Neural progenitor cell (in vitro differentiated cells): ENCODE results near the gene TMEM63B. TPM values are rescaled to one million over a fixed set of nuclear protein-coding genes. Genes with fewer than 3 reads are reported as not detected.
"Not testable (repeated sequence)": the region's sequence is repeated elsewhere in the genome, so short reads cannot be mapped to it uniquely, and the experiment has no call there.

ENCODE experiments used
- DNase-seq: peaks from one replicate; pipeline ENCODE4 v3.0.0-alpha.2; 2016; ENCODE audit warnings: low spot score
- H2AFZ ChIP-seq: fragments of 200-600 bp; sonication (generic); replicated peaks from 2 replicates; pipeline ENCODE4 v1.6.1; 2016; ENCODE audit warnings: antibody characterized with exemption
- H3F3A ChIP-seq: fragments of 200-600 bp; sonication (generic); 2 replicates; pipeline ENCODE4 v1.6.1; 2016; ENCODE audit warnings: antibody characterized with exemption, low read depth
- H3K27ac ChIP-seq: fragments of 200-600 bp; sonication (generic); 2 replicates; pipeline ENCODE4 v1.5.1; 2016; ENCODE audit warnings: mild to moderate bottlenecking
- H3K27me3 ChIP-seq: fragments of 200-600 bp; sonication (generic); 2 replicates; pipeline ENCODE4 v1.6.1; 2016; ENCODE audit warnings: mild to moderate bottlenecking, moderate library complexity
- H3K36me3 ChIP-seq: fragments of 200-600 bp; sonication (generic); 2 replicates; pipeline ENCODE4 v1.5.1; 2016
- H3K4me1 ChIP-seq: fragments of 200-600 bp; sonication (generic); 2 replicates; pipeline ENCODE4 v1.6.1; 2016; ENCODE audit warnings: mixed run types
- H3K4me2 ChIP-seq: fragments of 200-600 bp; sonication (generic); 2 replicates; pipeline ENCODE4 v1.6.1; 2016
- H3K4me3 ChIP-seq: fragments of 200-600 bp; sonication (generic); 2 replicates; pipeline ENCODE4 v1.5.1; 2016
- H3K79me2 ChIP-seq: fragments of 200-600 bp; sonication (generic); 2 replicates; pipeline ENCODE4 v1.6.1; 2016; ENCODE audit warnings: low read depth
- H3K9ac ChIP-seq: fragments of 200-600 bp; sonication (generic); 2 replicates; pipeline ENCODE4 v1.6.1; 2016
- H3K9me3 ChIP-seq: fragments of 200-600 bp; sonication (generic); 2 replicates; pipeline ENCODE4 v1.5.1; 2016; ENCODE audit warnings: low read depth
- H4K20me1 ChIP-seq: fragments of 200-600 bp; sonication (generic); 2 replicates; pipeline ENCODE4 v1.6.1; 2016; ENCODE audit warnings: low read depth
- H3K27ac Mint-ChIP-seq: 3 replicates; pipeline ENCODE4 v1.8.0; 2021; ENCODE audit warnings: mixed read lengths
- H3K27me3 Mint-ChIP-seq: 2 replicates; pipeline ENCODE4 v1.8.0; 2022; ENCODE audit warnings: low read depth, mild to moderate bottlenecking, inconsistent platforms, moderate library complexity, mixed read lengths; ENCODE audit not compliant: insufficient read depth
- H3K36me3 Mint-ChIP-seq: 3 replicates; pipeline ENCODE4 v1.8.0; 2021; ENCODE audit warnings: mixed read lengths
- H3K4me1 Mint-ChIP-seq: 3 replicates; pipeline ENCODE4 v1.8.0; 2021; ENCODE audit warnings: mixed read lengths
- H3K4me3 Mint-ChIP-seq: 3 replicates; pipeline ENCODE4 v1.8.0; 2021; ENCODE audit warnings: mild to moderate bottlenecking, moderate library complexity, mixed read lengths
- H3K9me3 Mint-ChIP-seq: 3 replicates; pipeline ENCODE4 v1.8.0; 2020; ENCODE audit warnings: mixed read lengths
- CTCF ChIP-seq: fragments of 200-600 bp; sonication (generic); IDR thresholded peaks from 2 replicates; pipeline ENCODE4 v1.5.1; 2017; ENCODE audit warnings: antibody characterized with exemption, mild to moderate bottlenecking
- EZH2 ChIP-seq: fragments of 200-600 bp; sonication (generic); IDR thresholded peaks from 2 replicates; pipeline ENCODE4 v1.6.1; 2017; ENCODE audit warnings: antibody characterized with exemption, mild to moderate bottlenecking, moderate library complexity
- EZH2phosphoT487 ChIP-seq: fragments of 200-600 bp; sonication (generic); IDR thresholded peaks from 2 replicates; pipeline ENCODE4 v1.6.1; 2017; ENCODE audit warnings: antibody characterized with exemption
- total RNA-seq: library from RNA; depleted of rRNA; stranded (reverse); fragments of >200 nt; gene quantifications from 2 replicates; pipeline ENCODE4 v1.2.3, GENCODE V29; 2015; ENCODE audit warnings: low replicate concordance

Gene TMEM63B
- total RNA-seq, 1 donor from 2014 or later: 25.4 TPM

GRCh38 chr6:44180406-44180805 lies 53.1 kb downstream of the TMEM63B start:
- Histone ChIP-seq H3K9ac (no peak overlapping the region), H3K27ac (no peak overlapping the region), H3K27me3 (no peaks in the 10 kb centered on the region), H3K9me3 (no peaks in the 10 kb centered on the region), H3F3A (peaks cover 3% of the 10 kb centered on the region), H3K4me1 (peaks cover 2% of the 10 kb centered on the region), H2AFZ (no peak overlapping the region), H3K79me2 (no peaks in the 10 kb centered on the region), H3K4me3 (no peak overlapping the region), H3K4me2 (no peak overlapping the region), H4K20me1 (no peaks in the 10 kb centered on the region), H3K36me3 (no peaks in the 10 kb centered on the region)
- no peak for DNase-seq
- no peak overlapping the region for H3K27ac Mint-ChIP-seq
- H3K4me3 Mint-ChIP-seq: no peak overlapping the region
- no peaks in the 10 kb centered on the region for H3K9me3 Mint-ChIP-seq
- peaks cover 12% of the 10 kb centered on the region for H3K4me1 Mint-ChIP-seq
- peaks cover 11% of the 10 kb centered on the region for H3K27me3 Mint-ChIP-seq
- no peak for TF ChIP-seq EZH2
- no peaks in the 10 kb centered on the region for H3K36me3 Mint-ChIP-seq

GRCh38 chr6:44180886-44181285 lies 53.5 kb downstream of the TMEM63B start:
- Histone ChIP-seq H3K27me3 (no peaks in the 10 kb centered on the region), H3K27ac (no peak overlapping the region), H3K36me3 (no peaks in the 10 kb centered on the region), H3F3A (peaks cover 4% of the 10 kb centered on the region), H4K20me1 (no peaks in the 10 kb centered on the region), H2AFZ (no peak overlapping the region), H3K4me2 (no peak overlapping the region), H3K4me1 (peaks cover 7% of the 10 kb centered on the region), H3K9me3 (no peaks in the 10 kb centered on the region), H3K9ac (no peak overlapping the region), H3K79me2 (no peaks in the 10 kb centered on the region), H3K4me3 (no peak overlapping the region)
- Mint-ChIP-seq H3K27ac (no peak overlapping the region), H3K4me1 (peaks cover 15% of the 10 kb centered on the region), H3K9me3 (no peaks in the 10 kb centered on the region), H3K36me3 (no peaks in the 10 kb centered on the region), H3K4me3 (no peak overlapping the region), H3K27me3 (peaks cover 13% of the 10 kb centered on the region)
- TF ChIP-seq CTCF (no peak), EZH2 (no peak), EZH2phosphoT487 (no peak)
- DNase-seq: no peak

GRCh38 chr6:44181784-44182183 lies 54.4 kb downstream of the TMEM63B start:
- H3K36me3 Mint-ChIP-seq: not testable (repeated sequence)

GRCh38 chr6:44182911-44183390 lies 55.6 kb downstream of the TMEM63B start:
- Histone ChIP-seq H3K9me3 (no peaks in the 10 kb centered on the region), H3K4me1 (peaks cover 21% of the 10 kb centered on the region), H3K27me3 (no peaks in the 10 kb centered on the region), H3K9ac (no peak overlapping the region), H3K27ac (no peak overlapping the region), H3K36me3 (no peaks in the 10 kb centered on the region), H4K20me1 (no peaks in the 10 kb centered on the region), H3K4me2 (no peak overlapping the region), H3F3A (peaks cover 19% of the 10 kb centered on the region), H2AFZ (no peak overlapping the region), H3K79me2 (no peaks in the 10 kb centered on the region), H3K4me3 (no peak overlapping the region)
- Mint-ChIP-seq H3K4me1 (peaks cover 21% of the 10 kb centered on the region), H3K27me3 (peaks cover 11% of the 10 kb centered on the region), H3K4me3 (no peak overlapping the region), H3K36me3 (no peaks in the 10 kb centered on the region), H3K9me3 (no peaks in the 10 kb centered on the region), H3K27ac (no peak overlapping the region)
- no peak for DNase-seq
- no peak for TF ChIP-seq EZH2phosphoT487
- no peak for TF ChIP-seq CTCF
- TF ChIP-seq EZH2: no peak

More at GRCh38 chr6:44181784-44182183, 54.4 kb downstream of the TMEM63B start:
- H4K20me1 ChIP-seq, H3K27ac ChIP-seq, H3K4me3 ChIP-seq, H3K36me3 ChIP-seq, DNase-seq, H3K4me3 Mint-ChIP-seq, H3K79me2 ChIP-seq, H3K4me2 ChIP-seq, H3K9me3 ChIP-seq, H3K9me3 Mint-ChIP-seq, H2AFZ ChIP-seq, H3K9ac ChIP-seq, H3K27me3 ChIP-seq, H3K27ac Mint-ChIP-seq: not testable (repeated sequence)
- Mint-ChIP-seq H3K27me3 (peaks cover 15% of the 10 kb centered on the region), H3K4me1 (peaks cover 21% of the 10 kb centered on the region)
- Histone ChIP-seq H3F3A (peaks cover 13% of the 10 kb centered on the region), H3K4me1 (peaks cover 16% of the 10 kb centered on the region)
